Keratinocyte (primary cell): Measurements from ENCODE around the gene SOST.

ENCODE experiments used
- CTCF ChIP-seq, 3 experiments: IDR thresholded peaks in 1 of 3; conservative IDR thresholded peaks in 1 of 3; optimal IDR thresholded peaks in 1 of 3; 2 replicates in 2 of 3; 3 replicates in 1 of 3; pipeline versions ENCODE3 to v1.5.1; 2011; ENCODE audit warnings: low read length in 3 of 3, mild to moderate bottlenecking in 3 of 3, moderate library complexity in 2 of 3, control low read depth in 1 of 3, inconsistent platforms in 1 of 3; ENCODE audit not compliant: insufficient read depth in 2 of 3; ENCODE audit errors: extremely low read depth in 1 of 3
- EZH2 ChIP-seq: IDR thresholded peaks from one replicate; pipeline ENCODE4 v1.6.1; 2012; ENCODE audit warnings: inconsistent platforms, mild to moderate bottlenecking, low read length, moderate library complexity

- TF ChIP-seq CTCF (optimal IDR thresholded peaks at IDR 0.05 in 1 of 3, IDR thresholded peaks at IDR 0.05 in 1 of 3, conservative IDR thresholded peaks at IDR 0.05 in 1 of 3; ENCODE audit: extremely low read depth in 1 of 3, insufficient read depth in 2 of 3, low read length in 3 of 3), result no peak
- TF ChIP-seq EZH2, result no peak
These were observed 30.5 kb downstream of the SOST start for GRCh38 chr17:43728081-43728480.
